Activated CD4-positive, alpha-beta T cell treated with anti-CD3 and anti-CD28 coated beads, Interleukin-2, amount 50 U/mL, for 4 hours (primary cell): ENCODE results near the gene PTPRE.

Source experiments
- DNase-seq, 2 experiments: peaks; one replicate each; pipeline ENCODE4 v3.0.0-alpha.2; 2020

PTPRE gene

DNA sequence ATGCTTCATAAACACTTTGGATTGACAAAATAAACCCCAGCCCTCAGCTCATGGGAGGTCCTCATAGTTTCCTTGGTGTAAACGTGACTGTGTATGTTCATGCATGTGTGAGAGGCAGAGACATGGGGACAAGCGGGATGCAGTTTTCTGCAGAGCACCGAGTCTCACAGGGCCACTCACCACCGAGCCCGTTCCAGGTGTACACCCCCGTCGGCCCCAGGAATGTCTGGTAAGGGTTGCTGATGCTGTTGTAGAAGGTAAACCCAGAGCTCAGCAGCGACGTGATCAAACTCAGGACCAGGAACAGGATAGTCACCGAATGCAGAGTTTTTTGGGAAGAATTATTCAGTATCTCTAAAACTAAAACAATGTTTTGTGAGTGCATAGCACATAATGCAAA, 23.4 kb upstream of the PTPRE start:
- DNase-seq = no peak

DNA sequence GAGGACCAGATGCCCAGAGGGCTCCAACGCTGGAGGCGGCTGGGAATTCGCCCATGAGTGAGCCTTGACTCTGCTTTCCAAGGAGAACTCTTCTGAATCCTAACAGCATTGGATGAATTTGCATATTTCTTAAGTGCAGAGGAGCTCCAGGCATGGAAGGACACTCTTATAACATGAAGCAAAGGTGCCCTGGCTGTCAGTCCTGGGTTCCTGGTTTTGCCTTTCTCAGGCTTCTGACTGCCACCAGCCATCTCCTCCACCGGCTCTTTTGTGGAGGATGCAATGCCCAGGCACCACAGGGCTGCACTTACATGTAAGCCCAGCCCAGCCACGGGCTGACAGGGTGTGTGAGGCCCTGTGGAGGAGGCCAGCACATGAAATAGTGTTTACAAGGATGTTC, 22.4 kb upstream of the PTPRE start:
- no peak for DNase-seq

DNA sequence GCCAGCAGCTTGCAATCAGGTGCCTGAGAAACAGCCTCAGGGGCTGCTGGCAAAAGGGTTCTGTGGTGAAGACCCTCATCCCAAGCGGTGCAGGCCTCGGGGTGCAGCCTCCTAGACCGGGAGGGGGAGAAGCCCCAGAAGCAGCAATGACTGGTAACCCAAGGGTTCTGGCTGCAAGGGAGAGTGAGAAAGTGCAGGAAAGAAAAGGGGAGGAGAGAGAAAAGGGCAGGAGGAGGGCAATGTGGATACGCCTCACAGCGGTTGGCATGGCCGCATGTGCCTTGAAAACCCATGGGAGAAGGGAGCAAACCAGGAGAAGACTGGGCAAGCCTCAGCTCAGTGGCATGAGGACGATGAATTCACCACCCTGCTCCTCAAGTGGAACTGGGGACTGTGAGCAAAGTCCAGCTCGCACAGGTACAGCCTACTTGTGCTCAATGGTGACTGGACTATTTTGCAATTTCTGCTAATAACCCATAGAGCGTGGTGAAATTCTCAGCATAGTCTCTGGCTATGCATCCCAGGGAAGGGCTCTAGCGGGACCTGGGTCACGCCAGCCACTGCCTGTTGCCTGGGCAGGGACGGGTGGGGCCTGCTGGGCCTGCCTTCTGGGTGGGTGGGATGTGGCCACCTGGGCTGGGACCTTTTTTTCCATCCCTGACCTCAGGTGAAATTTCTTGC, 20.4 kb upstream of the PTPRE start:
- no peak for DNase-seq

DNA sequence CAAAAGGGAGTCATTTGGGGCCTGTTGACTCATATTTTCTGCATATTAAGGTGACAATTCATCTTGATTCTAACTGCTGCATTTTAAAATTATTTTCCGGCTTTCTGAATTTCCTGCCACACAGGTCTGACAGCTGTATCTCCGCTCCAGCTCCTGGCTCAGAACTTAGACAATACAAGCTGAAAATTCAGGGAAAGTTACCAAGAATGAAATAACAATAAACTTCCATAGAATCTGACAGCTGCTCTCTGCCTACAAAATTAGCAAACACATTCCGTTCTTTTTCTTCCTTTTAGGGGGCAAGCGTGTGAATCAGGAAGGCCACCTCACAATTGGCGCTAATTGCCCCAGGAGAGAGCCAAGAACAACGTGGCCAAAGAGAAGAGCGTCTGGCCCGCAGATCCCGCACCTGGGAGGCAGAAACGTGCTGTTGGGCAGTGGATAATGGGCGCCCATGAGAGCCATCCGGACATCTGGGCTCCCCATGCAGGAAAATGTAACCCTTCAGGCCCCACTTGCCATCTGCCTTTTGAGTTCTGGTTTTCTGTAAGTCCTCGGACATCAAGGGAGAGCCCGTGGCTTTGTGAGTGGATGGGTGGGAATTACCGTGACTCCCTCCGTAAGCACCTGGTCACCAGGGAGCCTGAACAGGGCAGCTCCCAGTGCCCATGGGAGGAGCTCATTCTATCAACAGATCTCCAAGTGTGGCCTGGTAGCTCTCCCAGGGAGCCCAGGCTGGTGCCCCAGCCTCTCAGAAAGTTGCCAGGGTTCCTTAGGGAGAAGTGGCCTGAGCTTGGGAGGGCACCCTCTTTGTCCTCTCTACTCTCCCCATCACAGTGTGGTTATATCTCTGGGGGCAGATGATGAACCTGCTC, 19.1 kb upstream of the PTPRE start:
- no peak for DNase-seq

DNA sequence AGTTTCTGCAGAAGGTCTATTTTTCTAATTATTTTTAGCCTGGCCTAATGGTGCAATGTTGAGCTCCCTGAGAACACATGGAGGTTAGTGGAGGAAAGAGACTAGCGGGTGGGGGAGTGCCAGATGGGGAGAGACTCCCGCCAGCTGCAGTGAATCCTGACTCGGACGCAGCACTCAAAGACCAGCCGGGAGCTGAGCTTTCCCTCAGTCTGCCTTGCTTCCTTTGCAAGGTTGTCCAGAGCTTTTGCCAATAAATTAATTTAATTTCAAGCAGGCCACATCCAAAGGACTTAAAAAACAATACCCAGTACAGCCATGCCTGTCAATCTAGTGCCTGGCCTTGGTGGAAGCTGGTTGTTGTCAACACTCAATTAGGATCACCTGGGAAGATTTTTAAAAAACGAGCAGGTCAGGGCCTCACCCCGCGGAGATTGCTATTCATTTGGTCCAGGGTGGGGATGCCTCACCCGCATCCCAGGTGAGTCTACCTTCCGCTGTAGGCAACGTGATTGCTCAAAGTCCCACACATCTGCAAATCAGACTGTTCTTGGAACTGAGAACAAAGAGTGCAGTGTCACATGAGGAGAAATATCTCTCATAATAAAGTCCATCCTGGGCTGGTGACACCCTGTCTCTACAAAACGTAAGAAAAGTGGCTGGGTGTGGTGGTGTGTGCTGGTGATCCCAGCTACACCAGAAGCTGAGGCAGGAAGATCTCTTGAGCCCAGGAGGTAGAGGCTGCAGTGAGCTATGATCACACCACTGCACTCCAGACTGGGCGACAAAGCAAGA, 18.2 kb upstream of the PTPRE start:
- DNase-seq = no peak

- no peak for DNase-seq
Observed at GRCh38 chr10:127889605-127890195, 17.2 kb upstream of the PTPRE start.

GRCh38 chr10:127890216-127890615, 16.7 kb upstream of the PTPRE start:
- DNase-seq = no peak

GRCh38 chr10:127890832-127891334, 16.0 kb upstream of the PTPRE start:
- DNase-seq = no peak

DNA sequence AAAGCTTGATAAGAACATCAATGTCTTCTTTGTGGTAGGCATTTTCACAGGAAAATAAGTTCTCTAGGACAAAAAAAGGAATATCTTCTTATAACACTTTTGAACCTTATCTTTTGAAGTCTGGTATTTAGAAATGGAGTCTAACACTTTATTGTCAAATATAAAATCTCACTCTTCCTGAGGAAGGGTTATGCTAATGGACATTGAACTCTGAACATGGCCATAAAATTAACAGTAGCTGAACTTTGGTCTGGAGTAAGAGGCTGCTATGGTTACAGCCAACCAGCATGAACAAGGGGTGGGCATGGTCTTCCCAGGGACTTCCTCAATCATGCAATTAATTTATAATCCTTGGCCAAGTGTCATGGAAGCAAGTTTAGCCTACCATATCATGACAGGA, 14.2 kb upstream of the PTPRE start, which contains the start of gene CLRN3:
CLRN3 (minus strand) TSS at position 199 of the 400 bp plus-strand sequence; CDS start at position 42, 157 bp downstream.
- DNase-seq = no peak

DNA sequence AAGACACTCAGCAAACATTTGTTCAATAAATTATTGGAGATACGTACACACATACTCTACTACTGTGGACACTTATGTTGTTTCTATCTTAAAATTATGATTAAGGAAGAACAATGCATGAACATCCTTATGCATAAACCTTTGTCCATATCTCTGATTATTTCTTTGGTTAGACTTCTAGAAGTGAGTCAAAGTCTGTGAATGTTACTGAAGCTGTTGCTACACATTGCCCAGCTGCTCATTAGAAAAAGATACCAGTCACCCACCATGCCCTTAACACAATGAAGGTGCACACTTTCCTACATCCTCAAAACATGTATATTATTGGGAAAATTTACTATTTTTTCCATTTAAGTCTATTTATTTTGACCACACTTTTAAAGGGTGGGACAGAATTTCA, 12.8 kb upstream of the PTPRE start:
- DNase-seq = no peak

- DNase-seq = no peak
Observed at GRCh38 chr10:127896590-127896989, 10.3 kb upstream of the PTPRE start.

- no peak for DNase-seq
Observed at GRCh38 chr10:127897177-127897576, 9.7 kb upstream of the PTPRE start.

GRCh38 chr10:127899766-127900387, 7.0 kb upstream of the PTPRE start:
- no peak for DNase-seq

DNA sequence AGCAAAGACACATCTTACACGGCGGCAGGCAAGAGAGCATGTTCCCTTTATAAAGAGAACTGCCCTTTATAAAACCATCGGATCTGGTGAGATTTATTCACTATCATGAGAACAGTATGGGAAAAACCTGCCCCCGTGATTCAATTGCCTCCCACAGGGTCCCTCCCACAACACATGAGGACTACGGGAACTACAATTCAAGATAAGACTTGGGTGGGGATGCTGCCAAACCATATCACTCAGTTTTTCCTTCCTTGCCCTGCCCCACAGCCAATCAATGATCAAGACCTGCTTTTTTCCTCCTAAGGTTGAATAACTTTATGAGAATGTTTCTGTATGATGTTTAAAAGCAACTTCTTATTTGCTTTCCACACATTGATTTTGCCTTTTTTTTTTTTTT, 3.1 kb upstream of the PTPRE start:
- no peak for DNase-seq

GRCh38 chr10:127904311-127905000, 2.4 kb upstream of the PTPRE start:
- no peak for DNase-seq

- DNase-seq = no peak
Observed at GRCh38 chr10:127905001-127905847, 1.7 kb upstream of the PTPRE start.

GRCh38 chr10:127905848-127906261, 1.0 kb upstream of the PTPRE start:
- no peak for DNase-seq

DNA sequence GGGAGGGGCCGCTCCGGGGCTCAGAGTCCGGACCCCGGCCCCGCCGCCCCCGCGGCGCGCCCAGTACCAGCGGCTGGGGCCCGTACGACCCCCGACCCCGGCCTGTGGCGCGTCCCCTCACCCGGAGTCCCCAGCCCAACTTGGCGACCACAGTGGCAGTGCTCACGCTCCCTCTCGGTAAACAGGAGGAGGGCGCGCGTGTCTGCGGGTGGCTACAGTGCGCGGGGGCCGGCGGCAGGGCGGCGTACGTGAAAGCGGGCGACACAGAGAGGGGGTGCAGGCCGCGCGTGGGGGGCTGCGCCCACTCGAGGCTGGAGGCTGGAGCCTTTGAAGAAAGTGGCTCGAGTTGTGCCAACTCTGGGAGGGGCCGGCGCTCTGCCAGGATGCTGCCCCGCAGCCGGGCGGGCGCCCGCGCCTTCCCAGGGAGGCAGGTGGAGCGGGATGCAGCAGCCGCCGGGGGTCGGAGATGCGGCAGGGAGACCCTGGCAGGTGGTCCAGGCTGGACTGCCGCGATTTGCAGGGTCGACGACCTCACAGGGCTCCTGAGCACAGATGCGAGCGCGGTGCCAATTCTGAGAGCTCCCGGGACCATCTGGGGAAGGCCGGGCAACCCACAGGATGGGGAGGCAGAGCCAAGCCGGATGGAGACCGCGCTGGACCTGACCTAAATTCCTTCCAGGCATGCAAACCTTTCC, 655 bp downstream of the PTPRE start:
- no peak for DNase-seq

DNA sequence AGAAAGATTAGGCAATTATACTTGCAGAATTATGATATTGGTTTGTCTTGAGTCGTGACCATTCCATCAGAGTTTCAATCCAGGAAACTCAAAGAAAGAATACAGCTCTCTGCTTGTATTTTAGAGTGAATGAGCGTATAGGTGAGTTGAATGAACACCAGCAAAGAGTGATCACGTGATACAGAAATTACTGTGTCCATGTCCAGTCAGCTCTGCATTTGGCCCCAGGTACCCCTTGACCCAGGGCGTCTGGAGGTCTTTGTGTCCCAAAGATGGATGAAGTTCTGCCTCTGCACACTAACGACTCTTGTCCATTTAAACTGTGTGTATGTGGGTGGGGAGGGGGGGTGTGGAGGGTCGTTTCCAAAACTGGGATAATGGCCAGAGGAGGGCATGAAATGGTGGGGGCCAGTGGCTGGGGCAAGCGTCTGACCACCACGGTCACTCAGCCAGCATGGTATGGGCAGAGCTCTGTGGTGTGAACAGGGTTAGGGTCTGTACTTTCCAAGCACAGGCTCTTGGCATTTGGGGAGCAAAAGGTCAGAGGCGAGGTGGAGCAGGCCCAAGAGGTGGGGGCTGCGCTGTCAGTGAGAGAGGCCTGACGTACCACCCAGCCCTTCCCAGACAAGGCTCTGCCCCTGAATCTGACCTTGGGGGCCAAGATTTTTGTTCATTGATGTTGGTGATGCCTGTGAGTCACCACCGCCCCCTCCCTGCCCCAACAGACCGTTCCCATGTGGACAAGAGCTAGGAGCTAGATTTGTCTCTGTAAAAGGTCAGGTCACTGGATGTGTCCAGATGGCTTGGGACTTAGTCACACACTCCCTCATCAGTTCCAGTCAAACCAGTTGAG, 1.4 kb downstream of the PTPRE start:
- DNase-seq = no peak
